ENCODE results near the gene MX1. TPM values are rescaled to one million over a fixed set of nuclear protein-coding genes. Genes with fewer than 3 reads are reported as not detected.

The MX1 gene
- total RNA-seq, 2 donors from 2014 or later = 7.3 to 17.7 TPM

GRCh38 chr21:41425588-41425953, 468 bp upstream of the MX1 start:
- intact Hi-C loops (cut with DNase I) = no loop called here
- no peaks in the 10 kb centered on the region for H3K27me3 ChIP-seq
- no peak for DNase-seq
- no peak overlapping the region for H3K27ac ChIP-seq
- H3K4me3 ChIP-seq = peak overlapping the region; percentile 55
- no peaks in the 10 kb centered on the region for H3K9me3 ChIP-seq
- no peaks in the 10 kb centered on the region for H3K36me3 ChIP-seq
- no peak for TF ChIP-seq CTCF (IDR thresholded peaks at IDR 0.05)
- H3K4me1 ChIP-seq = peaks cover 5% of the 10 kb centered on the region
- peak overlapping the region; percentile 71 to 87 for H3K9ac ChIP-seq (ENCODE audit: low read depth in 2 of 2, low read length in 2 of 2)

- DNase-seq = no peak
- intact Hi-C loops (cut with DNase I) = no loop called here
- Histone ChIP-seq H3K9me3 (no peaks in the 10 kb centered on the region), H3K4me1 (peaks cover 5% of the 10 kb centered on the region), H3K36me3 (no peaks in the 10 kb centered on the region), H3K4me3 (peak overlapping the region; percentile 55), H3K27ac (no peak overlapping the region), H3K27me3 (no peaks in the 10 kb centered on the region), H3K9ac (ENCODE audit: low read depth in 2 of 2, low read length in 2 of 2) (peak overlapping the region; percentile 71 to 87)
- no peak for TF ChIP-seq CTCF (IDR thresholded peaks at IDR 0.05)
Measured at GRCh38 chr21:41426676-41427404, 801 bp downstream of the MX1 start.

- intact Hi-C loops (cut with DNase I) = no loop called here
- no peak overlapping the region for H3K27ac ChIP-seq
Measured at GRCh38 chr21:41427556-41427955, 1.5 kb downstream of the MX1 start.

GRCh38 chr21:41428311-41428710, 2.3 kb downstream of the MX1 start:
- Histone ChIP-seq H3K9me3 (no peaks in the 10 kb centered on the region), H3K27ac (no peak overlapping the region), H3K4me1 (peaks cover 5% of the 10 kb centered on the region), H3K27me3 (no peaks in the 10 kb centered on the region), H3K9ac (ENCODE audit: low read depth in 2 of 2, low read length in 2 of 2) (no peak overlapping the region), H3K4me3 (no peak overlapping the region), H3K36me3 (no peaks in the 10 kb centered on the region)
- DNase-seq = no peak
- TF ChIP-seq CTCF (IDR thresholded peaks at IDR 0.05) = no peak
- intact Hi-C loops (cut with DNase I) = no loop called here

More at GRCh38 chr21:41427556-41427955, 1.5 kb downstream of the MX1 start:
- Histone ChIP-seq H3K4me1 (peaks cover 5% of the 10 kb centered on the region), H3K4me3 (no peak overlapping the region), H3K9me3 (no peaks in the 10 kb centered on the region), H3K36me3 (no peaks in the 10 kb centered on the region), H3K27me3 (no peaks in the 10 kb centered on the region), H3K9ac (ENCODE audit: low read depth in 2 of 2, low read length in 2 of 2) (no peak overlapping the region)
- no peak for TF ChIP-seq CTCF (IDR thresholded peaks at IDR 0.05)
- DNase-seq = no peak

- no peaks in the 10 kb centered on the region for H3K36me3 ChIP-seq
- intact Hi-C loops (cut with DNase I) = no loop called here
- DNase-seq = no peak
- no peak for TF ChIP-seq CTCF (IDR thresholded peaks at IDR 0.05)
- no peak overlapping the region for H3K27ac ChIP-seq
- H3K4me1 ChIP-seq = peaks cover 5% of the 10 kb centered on the region
- H3K27me3 ChIP-seq = no peaks in the 10 kb centered on the region
- no peak overlapping the region for H3K9ac ChIP-seq (ENCODE audit: low read depth in 2 of 2, low read length in 2 of 2)
- H3K9me3 ChIP-seq = no peaks in the 10 kb centered on the region
- no peak overlapping the region for H3K4me3 ChIP-seq
Measured at GRCh38 chr21:41428847-41429246, 2.8 kb downstream of the MX1 start.
